ENCODE data around the gene HCN4. TPM values are rescaled to one million over a fixed set of nuclear protein-coding genes. Genes with fewer than 3 reads are reported as not detected.
A peak's percentile ranks its signal among the peaks of the same experiment; 100 is the strongest.

HCN4 gene
- total and polyA plus RNA-seq, 2 donors (not counting 1 experiment from before 2014, with no cell fraction given): not detected

DNA sequence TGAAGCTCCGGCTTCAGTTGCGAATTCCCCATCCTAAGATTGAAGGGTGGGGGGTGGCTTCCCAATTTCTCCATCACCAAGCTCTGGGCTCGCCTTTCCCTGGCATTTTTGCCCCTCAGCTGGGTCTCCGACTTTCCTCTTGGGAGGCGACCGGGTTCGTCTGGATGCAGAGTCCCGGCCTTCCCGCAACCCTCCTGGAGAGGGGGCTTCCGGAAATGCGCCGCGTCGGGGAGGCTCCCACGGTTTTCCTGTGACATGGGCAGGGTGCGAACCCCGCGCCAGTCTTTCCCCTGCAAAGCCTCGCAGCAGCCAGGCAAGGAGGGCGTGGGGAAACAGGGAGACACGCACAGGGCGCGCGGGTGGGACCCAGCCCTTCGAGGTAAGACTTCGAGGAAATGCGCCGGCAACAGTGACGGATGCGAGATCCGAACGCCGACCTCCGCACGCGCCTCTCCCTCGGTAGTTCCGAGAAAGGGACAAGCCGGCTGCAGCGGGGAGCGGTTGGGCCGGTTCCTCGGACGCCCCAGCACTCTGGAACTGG is 466 bp upstream of the HCN4 start:
- Histone ChIP-seq H3K9me3 (ENCODE audit: control insufficient read depth, insufficient read depth, low read depth, low read length) (no peaks in the 10 kb centered on the region), H4K20me1 (ENCODE audit: control insufficient read depth, extremely low read depth, insufficient read depth, low read length) (no peaks in the 10 kb centered on the region), H3K36me3 (ENCODE audit: control insufficient read depth, insufficient read depth, low read length) (no peaks in the 10 kb centered on the region), H3K4me1 (ENCODE audit: control insufficient read depth, extremely low read depth, insufficient read depth, low read length) (no peaks in the 10 kb centered on the region), H3K4me2 (ENCODE audit: extremely low read depth, insufficient read depth, low read length) (no peak overlapping the region), H3K4me3 (replicated peaks in 1 of 4; ENCODE audit: control extremely low read depth in 1 of 4, insufficient read depth in 1 of 4, low read depth in 3 of 4, low read length in 4 of 4) (no peak overlapping the region), H3K27me3 (ENCODE audit: control insufficient read depth, insufficient read depth, low read length) (peaks cover 37% of the 10 kb centered on the region), H3K9ac (ENCODE audit: insufficient read depth, low read length) (no peak overlapping the region), H3K27ac (ENCODE audit: insufficient read depth, low read length) (no peak overlapping the region), H2AFZ (ENCODE audit: low read length) (no peak overlapping the region), H3K79me2 (ENCODE audit: control insufficient read depth, insufficient read depth, low read length) (no peaks in the 10 kb centered on the region)
- no peak for DNase-seq (ENCODE audit: low read depth in 2 of 2)
- TF ChIP-seq, protein P1, sequence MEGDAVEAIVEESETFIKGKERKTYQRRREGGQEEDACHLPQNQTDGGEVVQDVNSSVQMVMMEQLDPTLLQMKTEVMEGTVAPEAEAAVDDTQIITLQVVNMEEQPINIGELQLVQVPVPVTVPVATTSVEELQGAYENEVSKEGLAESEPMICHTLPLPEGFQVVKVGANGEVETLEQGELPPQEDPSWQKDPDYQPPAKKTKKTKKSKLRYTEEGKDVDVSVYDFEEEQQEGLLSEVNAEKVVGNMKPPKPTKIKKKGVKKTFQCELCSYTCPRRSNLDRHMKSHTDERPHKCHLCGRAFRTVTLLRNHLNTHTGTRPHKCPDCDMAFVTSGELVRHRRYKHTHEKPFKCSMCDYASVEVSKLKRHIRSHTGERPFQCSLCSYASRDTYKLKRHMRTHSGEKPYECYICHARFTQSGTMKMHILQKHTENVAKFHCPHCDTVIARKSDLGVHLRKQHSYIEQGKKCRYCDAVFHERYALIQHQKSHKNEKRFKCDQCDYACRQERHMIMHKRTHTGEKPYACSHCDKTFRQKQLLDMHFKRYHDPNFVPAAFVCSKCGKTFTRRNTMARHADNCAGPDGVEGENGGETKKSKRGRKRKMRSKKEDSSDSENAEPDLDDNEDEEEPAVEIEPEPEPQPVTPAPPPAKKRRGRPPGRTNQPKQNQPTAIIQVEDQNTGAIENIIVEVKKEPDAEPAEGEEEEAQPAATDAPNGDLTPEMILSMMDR (conservative IDR thresholded peaks at IDR 0.05 in 1 of 2, IDR thresholded peaks at IDR 0.05 in 1 of 2; ENCODE audit: low read depth in 1 of 2, low read length in 2 of 2): no peak
- TF ChIP-seq EZH2 (IDR thresholded peaks at IDR 0.05; ENCODE audit: low read length, missing control alignments): peak; percentile 76

DNA sequence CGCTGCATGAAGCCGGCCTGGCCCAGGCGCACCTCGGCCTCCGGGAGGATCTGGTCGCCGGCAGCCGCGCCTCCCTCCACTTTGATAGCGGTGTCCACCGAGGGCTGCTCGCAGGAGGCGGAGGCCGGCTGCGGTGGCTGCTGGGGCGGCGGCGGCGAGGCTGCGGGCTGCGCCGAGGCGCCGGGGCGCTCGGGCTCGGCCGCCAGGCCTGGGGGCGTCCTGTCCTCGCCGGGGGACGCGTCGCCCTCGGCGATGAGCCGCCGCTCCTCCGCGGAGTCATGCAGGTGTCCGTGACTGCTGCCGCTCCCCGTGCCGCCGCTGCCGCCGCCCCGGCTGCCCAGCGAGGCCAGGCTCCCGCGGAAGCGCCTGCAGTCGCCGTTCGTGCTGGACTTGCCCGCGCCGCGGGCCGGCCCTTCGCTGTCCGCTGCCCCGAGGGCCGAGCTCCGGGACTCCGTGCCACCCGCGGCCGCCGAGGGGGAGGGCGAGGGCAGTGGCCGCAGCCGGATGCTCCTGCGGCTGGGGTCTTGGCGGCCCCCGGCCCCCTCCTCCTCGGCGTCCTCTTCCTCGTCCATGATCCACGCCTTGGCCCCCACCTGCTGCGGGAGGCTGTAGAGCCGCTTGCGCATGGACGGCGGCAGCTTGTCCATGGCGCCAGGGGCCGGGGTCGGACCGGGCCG is 996 bp downstream of the HCN4 start:
- no peak overlapping the region for H3K4me3 ChIP-seq (replicated peaks in 1 of 4; ENCODE audit: control extremely low read depth in 1 of 4, insufficient read depth in 1 of 4, low read depth in 3 of 4, low read length in 4 of 4)
- no peak overlapping the region for H3K27ac ChIP-seq (ENCODE audit: insufficient read depth, low read length)
- no peaks in the 10 kb centered on the region for H3K36me3 ChIP-seq (ENCODE audit: control insufficient read depth, insufficient read depth, low read length)
- peaks cover 37% of the 10 kb centered on the region for H3K27me3 ChIP-seq (ENCODE audit: control insufficient read depth, insufficient read depth, low read length)
- H3K4me2 ChIP-seq (ENCODE audit: extremely low read depth, insufficient read depth, low read length): no peak overlapping the region
- TF ChIP-seq EZH2 (IDR thresholded peaks at IDR 0.05; ENCODE audit: low read length, missing control alignments): peak; percentile 52
- TF ChIP-seq, protein P1 (conservative IDR thresholded peaks at IDR 0.05 in 1 of 2, IDR thresholded peaks at IDR 0.05 in 1 of 2; ENCODE audit: low read depth in 1 of 2, low read length in 2 of 2): no peak
- H2AFZ ChIP-seq (ENCODE audit: low read length): no peak overlapping the region
- no peaks in the 10 kb centered on the region for H3K4me1 ChIP-seq (ENCODE audit: control insufficient read depth, extremely low read depth, insufficient read depth, low read length)
- no peak for DNase-seq (ENCODE audit: low read depth in 2 of 2)
- H3K79me2 ChIP-seq (ENCODE audit: control insufficient read depth, insufficient read depth, low read length): no peaks in the 10 kb centered on the region
- no peaks in the 10 kb centered on the region for H4K20me1 ChIP-seq (ENCODE audit: control insufficient read depth, extremely low read depth, insufficient read depth, low read length)
- no peak overlapping the region for H3K9ac ChIP-seq (ENCODE audit: insufficient read depth, low read length)
- no peaks in the 10 kb centered on the region for H3K9me3 ChIP-seq (ENCODE audit: control insufficient read depth, insufficient read depth, low read depth, low read length)

DNA sequence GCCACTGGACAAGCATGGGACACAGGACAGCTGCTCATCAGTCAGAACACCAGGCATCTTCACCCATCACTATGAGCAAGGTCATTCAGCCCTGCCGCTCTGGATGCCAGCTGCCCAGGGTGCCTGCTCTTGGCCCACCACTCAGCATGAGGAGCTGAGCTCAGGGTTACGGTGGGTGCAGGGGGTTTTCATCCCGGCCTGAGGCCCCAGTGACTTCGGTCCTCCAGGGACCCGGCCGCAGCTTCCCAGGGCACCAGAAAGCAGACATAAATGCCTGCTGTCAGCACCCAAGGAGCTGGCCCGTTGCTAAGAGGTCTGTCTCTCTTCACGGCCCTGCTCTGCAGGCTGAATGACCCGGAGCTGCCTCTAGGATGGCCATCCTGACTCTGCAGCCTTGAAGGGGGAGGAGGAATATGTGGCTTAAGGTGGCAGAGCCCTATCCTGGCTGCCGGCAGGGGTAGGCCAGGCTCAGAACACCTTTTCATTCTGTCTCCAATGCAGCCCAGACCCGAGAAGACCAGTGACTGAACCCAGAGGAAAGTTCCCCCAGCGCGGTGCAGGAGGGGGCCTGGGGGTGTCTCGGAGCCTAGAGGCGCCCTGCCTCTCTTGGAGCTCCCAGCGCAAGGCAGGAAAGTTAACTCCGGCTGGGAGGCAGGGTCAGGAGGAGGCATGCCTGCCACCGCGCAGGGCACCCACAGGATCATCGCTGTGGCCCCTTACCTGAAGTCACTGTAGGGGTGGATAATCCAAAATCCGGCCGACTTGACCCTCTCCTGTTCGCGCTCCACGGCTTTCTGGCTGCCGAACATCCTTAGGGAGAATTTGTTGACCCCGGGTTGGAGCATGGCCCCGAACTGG is 1.8 kb downstream of the HCN4 start:
- H3K79me2 ChIP-seq (ENCODE audit: control insufficient read depth, insufficient read depth, low read length): no peaks in the 10 kb centered on the region

More for the DNA sequence above, 1.8 kb downstream of the HCN4 start:
- H3K4me3 ChIP-seq (replicated peaks in 1 of 4; ENCODE audit: control extremely low read depth in 1 of 4, insufficient read depth in 1 of 4, low read depth in 3 of 4, low read length in 4 of 4): no peak overlapping the region
- no peak overlapping the region for H2AFZ ChIP-seq (ENCODE audit: low read length)
- no peaks in the 10 kb centered on the region for H4K20me1 ChIP-seq (ENCODE audit: control insufficient read depth, extremely low read depth, insufficient read depth, low read length)
- no peak overlapping the region for H3K4me2 ChIP-seq (ENCODE audit: extremely low read depth, insufficient read depth, low read length)
- H3K27ac ChIP-seq (ENCODE audit: insufficient read depth, low read length): no peak overlapping the region
- no peak overlapping the region for H3K9ac ChIP-seq (ENCODE audit: insufficient read depth, low read length)
- no peaks in the 10 kb centered on the region for H3K36me3 ChIP-seq (ENCODE audit: control insufficient read depth, insufficient read depth, low read length)
- TF ChIP-seq EZH2 (IDR thresholded peaks at IDR 0.05; ENCODE audit: low read length, missing control alignments): peak; percentile 33
- TF ChIP-seq, protein P1 (conservative IDR thresholded peaks at IDR 0.05 in 1 of 2, IDR thresholded peaks at IDR 0.05 in 1 of 2; ENCODE audit: low read depth in 1 of 2, low read length in 2 of 2): no peak
- no peaks in the 10 kb centered on the region for H3K4me1 ChIP-seq (ENCODE audit: control insufficient read depth, extremely low read depth, insufficient read depth, low read length)
- no peaks in the 10 kb centered on the region for H3K9me3 ChIP-seq (ENCODE audit: control insufficient read depth, insufficient read depth, low read depth, low read length)
- H3K27me3 ChIP-seq (ENCODE audit: control insufficient read depth, insufficient read depth, low read length): peaks cover 37% of the 10 kb centered on the region
- DNase-seq (ENCODE audit: low read depth in 2 of 2): no peak
